Measurements from ENCODE around the gene PLA2G12B.
"Not testable (repeated sequence)": the region's sequence is repeated elsewhere in the genome, so short reads cannot be mapped to it uniquely, and the experiment has no call there.

Gene PLA2G12B

GRCh38 chr10:72918352-72918751 is 36.3 kb downstream of the PLA2G12B start:
- no peak for TF ChIP-seq CTCF (IDR thresholded peaks at IDR 0.05; ENCODE audit: insufficient read depth, missing control alignments)
- FAIRE-seq (no peak), DNase-seq (ENCODE audit: insufficient read length, low spot score) (no peak)

DNA sequence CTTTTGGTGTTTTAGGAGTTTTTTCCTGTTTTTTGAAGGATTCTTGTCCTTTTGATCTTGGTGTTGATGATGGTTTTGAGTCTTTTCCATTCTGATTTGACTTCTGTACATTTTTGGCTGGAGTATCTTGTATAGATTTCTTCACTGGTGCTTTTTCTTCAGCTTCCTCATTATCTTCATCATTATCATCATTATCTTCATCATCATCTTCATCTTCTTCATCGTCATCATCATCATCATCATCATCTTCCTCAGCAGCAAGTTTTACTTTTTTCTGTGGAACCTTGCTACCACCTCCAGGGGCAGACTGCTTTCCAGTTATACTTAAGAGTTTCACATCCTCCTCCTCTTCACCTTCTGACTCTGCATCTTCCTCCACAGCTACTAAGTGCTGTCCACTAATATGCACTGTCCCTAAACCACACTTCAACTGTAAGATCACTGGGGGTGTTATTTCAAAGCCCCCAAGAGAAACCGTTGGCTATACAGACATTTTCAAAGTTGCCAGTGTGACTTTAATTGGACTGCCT is 36.7 kb downstream of the PLA2G12B start:
- not testable (repeated sequence) for DNase-seq (ENCODE audit: insufficient read length, low spot score); FAIRE-seq

DNA sequence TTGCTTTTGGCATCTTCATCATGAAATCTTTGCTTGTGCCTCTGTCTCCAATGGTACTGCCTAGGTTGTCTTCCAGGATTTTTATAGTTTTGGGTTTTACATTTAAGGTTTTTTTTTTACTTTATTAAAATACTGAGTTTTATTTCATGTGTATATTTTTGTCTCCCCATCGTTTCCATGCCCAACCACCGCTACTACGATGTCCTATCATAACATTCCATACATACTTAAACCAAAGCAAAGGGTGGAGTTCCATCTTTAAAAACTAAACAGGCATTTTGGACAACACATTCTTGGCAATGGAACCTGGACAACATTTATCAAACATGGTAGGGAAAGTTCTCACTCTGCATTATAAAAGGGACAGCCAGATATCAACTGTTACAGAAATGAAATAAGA is 37.4 kb downstream of the PLA2G12B start:
- FAIRE-seq: not testable (repeated sequence)

GRCh38 chr10:72913287-72913686 is 41.3 kb downstream of the PLA2G12B start:
- no peak for FAIRE-seq
- TF ChIP-seq CTCF (IDR thresholded peaks at IDR 0.05; ENCODE audit: insufficient read depth, missing control alignments): no peak
- no peak for DNase-seq (ENCODE audit: insufficient read length, low spot score)

More for the DNA sequence above, 37.4 kb downstream of the PLA2G12B start:
- DNase-seq (ENCODE audit: insufficient read length, low spot score): not testable (repeated sequence)

- no peak for FAIRE-seq
- DNase-seq (ENCODE audit: insufficient read length, low spot score): no peak
- TF ChIP-seq CTCF (IDR thresholded peaks at IDR 0.05; ENCODE audit: insufficient read depth, missing control alignments): no peak
These were observed 41.9 kb downstream of the PLA2G12B start for GRCh38 chr10:72912736-72913135.

- no peak for FAIRE-seq
- no peak for TF ChIP-seq CTCF (IDR thresholded peaks at IDR 0.05; ENCODE audit: insufficient read depth, missing control alignments)
These were observed 42.8 kb downstream of the PLA2G12B start for GRCh38 chr10:72911758-72912157.

DNA sequence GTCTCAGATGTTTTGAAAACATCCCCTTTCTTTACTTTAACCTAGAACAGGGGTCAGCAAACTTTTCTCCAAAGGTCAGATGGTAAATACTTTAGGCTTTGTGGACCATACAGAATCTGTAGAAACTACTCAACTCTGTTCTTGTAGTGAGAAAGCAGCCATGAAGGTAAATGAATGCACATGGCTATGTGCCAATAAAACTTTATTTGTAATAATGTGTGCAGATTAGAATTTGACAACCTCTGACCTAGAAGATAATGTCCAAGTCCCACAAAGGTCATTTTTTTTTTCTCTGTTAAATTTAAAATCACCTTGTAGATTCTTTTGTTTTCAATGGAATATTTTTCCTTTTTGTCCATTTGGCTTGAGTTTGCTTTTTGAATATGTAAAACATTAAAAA is 43.9 kb downstream of the PLA2G12B start:
- FAIRE-seq: no peak
- no peak for TF ChIP-seq CTCF (IDR thresholded peaks at IDR 0.05; ENCODE audit: insufficient read depth, missing control alignments)
- no peak for DNase-seq (ENCODE audit: insufficient read length, low spot score)

More at GRCh38 chr10:72911758-72912157, 42.8 kb downstream of the PLA2G12B start:
- DNase-seq (ENCODE audit: insufficient read length, low spot score): no peak

GRCh38 chr10:72906446-72906845 is 48.2 kb downstream of the PLA2G12B start:
- no peak for TF ChIP-seq CTCF (IDR thresholded peaks at IDR 0.05; ENCODE audit: insufficient read depth, missing control alignments)
- DNase-seq (ENCODE audit: insufficient read length, low spot score) (no peak), FAIRE-seq (no peak)
